KBM-7 (cell line): ENCODE measurements around the gene LRRIQ4.

Experiments
- DNase-seq: peaks from one replicate; pipeline ENCODE4 v3.0.0-alpha.2; 2015
- in situ Hi-C: fragments of 300-500 bp; cut with MboI; formaldehyde crosslinking; loops from 2 replicates; pipeline ENCODE4 v1.14.3; 2020; ENCODE audit warnings: low sequenced_read_pairs, low pct_unique_long_range_greater_than_20kb, mixed read lengths

Gene LRRIQ4

DNA sequence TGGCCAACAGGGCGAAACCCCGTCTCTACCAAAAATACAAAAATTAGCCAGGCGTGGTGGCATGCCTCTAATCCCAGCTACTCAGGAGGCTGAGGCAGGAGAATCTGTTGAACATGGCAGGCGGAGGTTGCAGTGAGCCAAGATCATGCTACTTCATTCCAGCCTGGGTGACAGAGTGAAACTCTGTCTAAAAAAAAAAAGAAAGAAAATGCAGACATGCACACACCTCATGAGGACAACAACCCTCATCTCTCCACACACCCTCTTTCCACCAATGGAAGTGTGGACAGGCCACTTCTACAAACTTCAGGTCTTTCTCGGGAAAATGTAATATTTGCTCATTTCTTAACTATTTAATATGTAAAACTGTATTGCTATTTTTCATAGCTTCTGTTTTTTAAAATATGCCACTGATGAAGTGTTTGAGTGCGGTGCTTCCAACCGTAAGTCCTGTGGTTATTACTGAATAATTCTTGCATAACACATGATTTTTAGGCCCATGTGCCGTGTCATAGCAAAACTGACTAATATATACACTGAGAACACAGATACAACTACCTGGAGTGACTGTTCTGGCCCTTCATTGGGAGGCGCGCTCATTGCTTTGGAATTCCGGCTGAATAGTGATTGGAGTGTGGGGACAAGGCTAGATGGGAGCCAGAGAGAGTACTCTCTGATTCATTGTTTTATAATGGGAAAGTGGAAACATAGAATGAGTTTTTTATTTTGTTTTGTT lies 34.0 kb downstream of the LRRIQ4 start:
- no peak for DNase-seq
- in situ Hi-C loops, result no loop called here

DNA sequence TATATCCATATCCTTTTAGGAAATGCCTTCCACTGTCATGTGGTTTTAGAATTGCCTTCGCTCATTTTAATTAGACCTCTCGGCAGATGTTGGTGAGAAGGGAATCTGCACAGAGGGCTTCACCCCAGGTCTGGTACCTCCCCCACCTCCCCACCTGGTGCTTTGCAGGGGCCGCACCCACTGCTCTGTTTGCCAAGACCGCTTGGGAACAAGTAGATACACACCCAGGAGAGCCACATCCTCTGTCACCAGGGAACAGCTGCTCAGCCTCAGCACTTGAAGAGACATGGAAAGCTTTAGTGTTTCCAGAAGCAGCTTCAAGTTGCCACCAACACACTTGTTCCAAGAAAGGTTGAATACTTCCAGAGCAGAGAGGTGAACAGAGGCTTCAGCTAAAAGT lies 35.2 kb downstream of the LRRIQ4 start:
- in situ Hi-C loops, result no loop called here
- no peak for DNase-seq

DNA sequence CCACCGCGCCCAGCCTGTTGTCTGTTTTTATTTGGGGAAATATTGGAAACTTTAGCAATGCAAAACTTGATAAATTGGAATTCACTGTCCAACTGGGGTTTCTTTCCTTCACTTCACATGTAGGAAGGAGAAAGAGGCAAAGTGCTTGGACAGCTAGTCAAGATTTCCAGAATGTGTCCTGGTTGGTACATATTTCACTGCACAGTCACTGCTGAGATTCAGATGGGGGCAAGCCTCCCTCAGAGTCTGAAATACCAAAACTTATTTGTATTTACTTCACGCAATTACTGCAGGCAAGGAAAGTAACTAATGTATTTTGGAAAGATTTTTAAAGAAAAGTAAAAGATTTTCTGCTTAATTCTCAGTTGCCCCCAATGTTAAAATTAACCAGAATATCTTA lies 36.1 kb downstream of the LRRIQ4 start:
- DNase-seq, result no peak
- in situ Hi-C loops, result no loop called here

DNA sequence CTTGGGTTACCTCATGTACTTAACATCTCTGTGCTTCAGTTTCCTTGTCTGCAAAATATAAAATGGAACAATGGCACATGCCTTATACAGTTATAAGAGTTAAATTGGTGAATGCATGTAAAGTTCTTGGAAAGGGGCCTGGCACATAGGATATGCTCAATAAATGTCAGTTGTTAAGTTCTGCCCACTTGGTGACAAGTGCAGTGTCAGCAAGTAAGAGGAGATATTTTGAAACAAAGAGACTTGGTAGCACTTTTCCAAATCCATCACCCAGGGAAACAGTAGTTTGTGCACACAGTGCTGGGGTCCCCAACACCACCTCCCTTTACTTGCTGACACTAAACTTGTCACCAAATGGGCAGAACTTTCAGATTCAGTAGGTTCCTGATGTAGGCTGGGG lies 37.9 kb downstream of the LRRIQ4 start:
- DNase-seq, result no peak
- in situ Hi-C loops, result no loop called here

DNA sequence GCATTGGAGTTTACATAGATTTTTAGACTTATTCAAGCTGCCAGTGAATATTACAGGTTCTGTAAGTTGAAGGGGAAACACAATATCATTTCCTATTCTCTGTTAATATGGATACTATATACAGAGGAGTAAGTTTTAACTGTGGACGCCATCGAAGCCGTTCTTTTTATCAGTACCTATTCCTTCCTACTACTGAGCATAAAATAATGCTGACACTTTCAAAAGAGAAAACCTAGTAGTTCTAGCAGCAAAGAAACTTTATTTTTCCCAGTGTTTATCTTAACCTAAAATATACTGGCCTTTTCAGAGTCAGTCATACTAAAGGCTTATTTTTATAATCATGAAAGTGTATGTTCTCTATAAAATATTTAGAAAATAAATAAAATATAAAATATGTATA lies 42.8 kb downstream of the LRRIQ4 start:
- in situ Hi-C loops, result no loop called here
- DNase-seq, result no peak

DNA sequence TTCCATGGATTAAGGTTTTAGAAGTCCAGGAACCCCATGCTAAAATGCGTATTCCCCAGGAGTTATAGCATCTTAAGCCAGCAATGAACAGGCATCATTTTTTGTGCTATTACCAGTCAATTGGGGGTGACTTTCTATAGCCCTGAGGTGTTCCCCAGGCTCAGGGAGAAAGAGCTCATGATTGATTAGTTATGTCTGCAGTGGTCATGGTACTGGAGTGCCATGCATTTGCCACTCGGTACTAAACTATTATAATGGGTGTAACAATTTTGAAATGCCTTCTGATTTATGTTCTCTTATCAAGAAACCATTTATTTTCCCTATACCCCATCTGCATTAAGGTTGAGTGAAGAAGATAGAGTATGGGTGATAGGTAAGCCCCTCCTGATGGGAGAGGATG lies 45.1 kb downstream of the LRRIQ4 start:
- in situ Hi-C loops, result no loop called here
- no peak for DNase-seq

DNA sequence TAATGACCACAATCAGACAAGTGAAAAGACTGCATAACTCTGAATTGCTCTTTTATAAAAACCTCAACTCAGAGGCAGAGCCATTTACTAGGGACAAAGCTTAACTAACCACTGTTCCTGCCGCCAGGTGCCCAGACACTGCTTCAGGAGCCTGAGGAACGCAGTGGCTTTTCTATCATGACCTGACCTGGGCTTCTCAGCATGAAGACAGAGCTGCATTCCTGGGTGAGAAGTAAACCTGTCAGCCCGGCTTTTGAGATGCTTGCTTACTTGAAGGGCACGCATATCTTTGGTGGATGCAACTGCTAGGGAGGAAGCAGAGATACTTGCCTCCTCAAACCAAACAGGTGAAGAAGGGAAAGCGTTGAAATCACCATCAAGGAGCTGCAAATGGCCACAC lies 49.2 kb downstream of the LRRIQ4 start:
- DNase-seq, result no peak
- in situ Hi-C loops, result no loop called here

DNA sequence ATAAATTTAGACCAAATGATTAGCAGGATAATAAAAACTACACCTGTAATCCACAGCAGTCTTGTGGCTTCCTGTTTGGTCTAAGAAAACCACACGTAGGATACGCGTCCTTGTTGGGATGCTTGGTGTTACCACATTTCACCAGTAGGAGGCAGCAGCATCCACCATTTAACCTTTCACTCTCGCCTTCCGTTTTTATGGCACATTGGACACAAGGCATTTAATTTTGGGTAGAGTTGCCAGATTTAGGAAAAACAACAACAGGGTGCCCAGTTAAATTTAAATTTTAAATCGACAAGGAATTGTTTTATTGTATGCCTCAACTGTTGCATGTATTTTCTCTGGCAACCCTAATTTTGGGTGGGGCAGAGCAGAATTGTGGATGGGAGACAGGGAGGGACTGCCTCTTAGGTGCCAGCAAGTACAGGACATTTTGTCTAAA lies 50.8 kb downstream of the LRRIQ4 start:
- in situ Hi-C loops, result no loop called here
- DNase-seq, result peak; percentile 91

DNA sequence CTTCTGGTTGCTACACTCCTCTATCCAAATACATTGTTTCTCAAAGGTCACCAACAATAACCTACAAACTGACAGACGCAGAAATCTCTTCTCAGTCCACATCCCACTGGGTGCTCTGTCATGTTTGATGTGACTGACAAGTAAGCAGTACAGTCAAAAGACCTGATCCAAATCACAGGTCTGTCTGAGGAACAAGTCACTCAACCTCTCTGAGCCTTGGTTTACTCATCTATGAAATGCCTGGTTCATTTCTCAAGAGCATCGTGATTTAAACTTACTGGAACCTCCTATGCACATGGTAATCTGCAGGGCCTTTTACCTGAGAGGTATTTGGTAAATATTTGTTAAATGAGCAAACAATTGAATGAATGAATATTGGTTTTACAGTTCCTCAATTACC lies 51.6 kb downstream of the LRRIQ4 start:
- in situ Hi-C loops, result no loop called here
- DNase-seq, result no peak

DNA sequence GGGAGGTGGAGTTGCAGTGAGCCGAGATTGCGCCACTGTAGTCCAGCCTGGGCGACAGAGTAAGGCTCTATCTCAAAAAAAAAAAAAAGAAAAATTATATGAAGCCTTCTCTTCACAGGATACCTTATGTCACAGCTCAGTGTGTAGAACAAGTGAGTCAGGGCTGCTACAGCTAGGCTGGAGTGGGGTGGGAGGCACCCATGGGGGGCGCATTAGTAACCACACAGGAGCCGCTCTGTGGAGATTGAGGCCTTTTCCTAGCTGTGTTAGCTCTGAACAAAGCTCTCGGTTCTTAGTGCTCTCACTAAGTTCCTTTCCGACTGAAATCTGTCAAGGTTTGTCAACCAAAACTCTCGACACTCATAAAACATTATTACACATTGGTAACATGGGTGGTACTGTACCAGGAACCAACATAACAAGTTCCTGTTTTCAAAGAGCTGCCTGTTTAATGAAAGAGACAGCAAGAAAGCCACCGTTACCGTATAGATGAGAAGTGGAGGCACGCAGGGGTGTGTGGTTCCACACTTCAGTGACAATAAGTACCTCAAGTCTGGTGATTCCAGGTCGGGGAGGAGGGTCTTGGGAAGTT lies 52.6 kb downstream of the LRRIQ4 start:
- in situ Hi-C loops, result no loop called here

DNA sequence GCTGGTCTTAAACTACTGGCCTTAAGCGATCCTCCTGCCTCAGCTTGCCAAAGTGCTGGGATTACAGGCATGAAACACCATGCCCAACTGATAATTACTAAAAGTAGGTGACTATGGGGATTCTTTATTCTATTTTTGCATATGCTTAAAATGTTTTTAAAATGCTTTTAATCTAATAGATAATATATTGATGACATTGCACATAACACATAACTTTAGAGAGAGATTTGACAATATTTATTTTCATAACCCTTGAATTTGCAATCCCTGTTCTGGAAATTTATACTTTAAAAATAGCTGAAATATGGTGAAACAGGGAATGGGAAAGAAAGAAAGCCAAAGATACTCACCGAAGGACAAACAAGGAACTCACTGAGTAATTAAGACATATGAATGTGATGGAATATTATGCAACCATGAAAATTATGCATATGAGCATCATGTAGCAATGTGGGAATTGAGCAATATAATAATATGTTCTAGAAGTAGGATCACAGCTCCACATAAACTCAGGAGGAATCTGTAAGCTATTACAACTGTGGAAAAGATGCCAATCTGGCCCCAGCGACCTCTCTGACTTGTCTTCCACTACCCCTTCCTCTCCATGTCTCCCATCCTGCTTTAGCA lies 55.0 kb downstream of the LRRIQ4 start:
- no peak for DNase-seq
- in situ Hi-C loops, result no loop called here

More for the DNA sequence above, 52.6 kb downstream of the LRRIQ4 start:
- DNase-seq, result peak; percentile 71

DNA sequence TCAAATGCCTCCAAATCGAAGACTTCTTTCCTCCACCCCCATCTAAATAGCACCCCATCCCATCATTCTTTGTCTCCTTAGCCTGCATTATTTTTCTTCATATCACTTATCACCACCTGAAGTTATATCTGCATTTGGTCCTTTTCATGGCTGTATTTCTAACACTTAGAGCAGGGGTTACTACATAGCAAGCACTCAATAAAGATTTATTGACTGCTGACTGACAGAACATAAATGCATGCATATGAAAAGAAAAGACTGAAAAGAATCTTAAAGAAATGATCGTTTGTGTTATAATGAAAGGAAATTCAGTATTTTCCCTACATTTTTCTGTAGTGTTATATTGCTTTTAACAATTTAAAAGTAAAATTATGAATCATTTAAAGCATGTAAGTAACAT lies 55.7 kb downstream of the LRRIQ4 start:
- no peak for DNase-seq
- in situ Hi-C loops, result no loop called here

DNA sequence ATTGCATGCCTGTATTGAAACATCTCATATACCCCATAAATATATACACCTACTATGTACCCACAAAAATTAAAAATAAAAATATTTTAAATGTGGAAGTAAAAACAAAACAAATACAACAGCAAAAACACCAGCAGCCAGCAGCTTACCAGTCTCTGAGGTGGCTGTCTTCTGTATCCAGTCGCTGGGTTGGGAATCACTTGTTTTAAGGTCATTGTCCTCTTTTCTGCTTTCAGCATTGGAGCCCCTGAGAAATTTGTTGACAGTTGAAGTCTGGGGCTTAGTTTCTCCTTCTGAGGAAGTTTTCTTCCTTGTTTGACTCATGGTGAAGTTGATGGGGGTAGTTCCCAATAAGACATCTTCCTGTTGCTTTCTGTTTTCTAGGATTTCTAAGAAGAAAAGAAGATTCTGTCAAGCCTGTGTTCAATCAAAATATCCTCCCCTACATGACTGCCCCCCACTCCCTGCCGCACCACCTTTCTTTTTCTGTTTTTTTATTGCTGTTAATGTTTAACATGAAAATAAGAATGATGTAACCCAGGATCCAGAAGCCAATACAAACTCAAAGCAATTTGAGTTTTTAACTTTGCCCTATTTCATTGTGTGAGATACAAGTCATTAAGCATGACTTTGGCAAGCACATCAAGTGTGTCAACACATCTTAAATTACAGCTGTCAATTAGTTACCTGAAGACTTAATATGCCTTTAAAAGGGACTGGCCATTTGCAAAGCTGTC lies 57.0 kb downstream of the LRRIQ4 start, which contains the start of gene LRRC31:
TSS of gene LRRC31 (minus strand) at position 452 of the 737 bp plus-strand sequence. CDS start at position 324, 128 bp downstream.
- in situ Hi-C loops, result no loop called here
- no peak for DNase-seq

DNA sequence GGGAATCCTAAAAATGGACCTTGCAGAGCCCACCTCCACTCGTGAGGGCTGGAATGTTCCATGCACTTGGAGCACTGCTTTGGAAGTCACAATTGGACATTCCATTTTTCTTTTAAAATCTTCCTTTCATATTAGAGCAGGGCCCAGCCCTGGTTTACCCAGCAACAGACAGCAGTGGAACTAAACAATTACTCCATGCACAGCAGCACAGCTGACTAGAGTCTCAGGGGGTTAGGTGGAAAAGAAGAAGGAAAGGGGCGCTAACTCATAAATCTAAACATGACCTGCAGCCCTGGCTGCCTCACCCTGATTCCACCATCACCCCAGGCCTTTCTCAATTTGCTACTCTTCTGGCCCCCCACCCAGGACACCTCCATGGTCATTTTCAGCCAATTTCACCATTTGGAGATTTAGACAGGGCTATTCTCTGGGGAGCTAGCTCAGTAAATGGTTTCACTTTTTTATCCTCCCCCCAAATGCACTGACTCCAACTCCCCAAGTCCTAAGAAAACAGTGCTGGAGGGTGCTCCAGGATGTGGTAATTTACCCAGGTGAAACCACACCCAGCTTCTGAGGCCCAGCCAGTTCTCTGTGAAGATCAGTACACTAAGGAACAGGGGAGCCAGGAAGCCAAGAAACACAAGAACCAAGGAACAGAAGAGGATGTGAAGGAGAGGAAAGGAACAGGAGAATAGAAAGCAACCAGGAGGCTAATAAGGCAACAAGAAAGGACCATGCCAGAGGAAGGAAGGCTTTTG lies 58.6 kb downstream of the LRRIQ4 start:
- in situ Hi-C loops, result no loop called here
- no peak for DNase-seq

DNA sequence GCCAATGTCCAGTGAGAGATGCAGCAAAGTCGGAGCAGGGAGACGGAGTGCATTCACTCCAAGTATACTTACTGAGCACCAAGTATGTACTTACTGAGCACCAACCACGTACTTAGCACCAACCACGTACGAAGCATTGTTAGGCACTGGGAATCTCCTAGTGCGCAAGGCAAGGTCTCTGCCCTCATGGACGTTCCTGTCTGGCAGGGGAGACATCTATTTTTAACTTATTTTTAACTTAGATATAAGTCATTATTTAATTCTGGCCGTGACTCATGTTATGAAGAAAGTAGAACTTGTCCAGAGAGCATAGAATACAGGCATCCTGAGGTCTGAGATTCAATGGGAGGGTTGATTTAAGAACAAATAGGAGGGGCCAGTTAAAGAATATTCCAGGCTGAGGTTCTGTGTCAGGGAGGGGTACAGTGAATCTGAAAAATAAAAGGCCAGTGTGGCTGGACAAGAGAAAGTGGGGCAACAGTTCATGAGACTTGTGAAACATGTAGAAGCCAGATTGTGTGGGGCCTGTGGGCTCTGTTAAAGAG lies 66.4 kb downstream of the LRRIQ4 start:
- in situ Hi-C loops, result no loop called here
- DNase-seq, result no peak

DNA sequence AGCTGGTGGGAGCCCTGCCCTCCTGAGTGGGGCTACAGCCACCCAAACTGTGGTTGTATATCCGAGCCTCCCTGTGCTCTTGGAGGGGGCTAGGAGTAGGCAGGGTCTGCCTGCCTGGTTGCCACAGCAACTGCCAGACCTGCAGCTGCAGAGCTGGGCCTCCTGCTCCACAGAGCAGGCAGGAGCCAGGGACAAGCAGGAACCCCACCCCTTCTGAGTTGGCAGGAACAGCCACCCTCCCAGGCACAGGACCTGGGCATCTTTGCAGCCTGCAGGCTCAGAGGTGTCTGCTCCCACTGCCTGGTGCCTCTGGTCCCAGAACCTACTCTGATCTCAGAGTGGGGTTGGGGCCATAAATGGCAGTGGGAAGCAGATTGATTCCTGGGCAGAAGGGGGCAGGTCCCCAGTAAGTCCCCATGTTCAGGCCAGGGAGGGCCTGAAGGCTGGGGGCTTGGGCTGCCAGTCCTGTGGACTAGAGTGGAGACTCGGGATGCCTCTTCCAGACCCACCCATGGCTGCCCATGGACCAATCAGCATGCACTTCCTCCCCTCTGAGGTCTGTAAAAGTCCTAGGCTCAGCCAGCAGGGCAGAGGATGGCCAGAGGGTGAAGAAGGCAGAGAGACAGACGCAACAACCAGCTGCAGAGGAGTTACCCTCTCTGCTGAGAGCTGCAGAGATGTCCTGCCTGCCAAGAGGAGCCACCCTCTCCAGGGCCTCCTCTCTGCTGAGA lies 67.3 kb downstream of the LRRIQ4 start:
- no peak for DNase-seq
- in situ Hi-C loops, result no loop called here

DNA sequence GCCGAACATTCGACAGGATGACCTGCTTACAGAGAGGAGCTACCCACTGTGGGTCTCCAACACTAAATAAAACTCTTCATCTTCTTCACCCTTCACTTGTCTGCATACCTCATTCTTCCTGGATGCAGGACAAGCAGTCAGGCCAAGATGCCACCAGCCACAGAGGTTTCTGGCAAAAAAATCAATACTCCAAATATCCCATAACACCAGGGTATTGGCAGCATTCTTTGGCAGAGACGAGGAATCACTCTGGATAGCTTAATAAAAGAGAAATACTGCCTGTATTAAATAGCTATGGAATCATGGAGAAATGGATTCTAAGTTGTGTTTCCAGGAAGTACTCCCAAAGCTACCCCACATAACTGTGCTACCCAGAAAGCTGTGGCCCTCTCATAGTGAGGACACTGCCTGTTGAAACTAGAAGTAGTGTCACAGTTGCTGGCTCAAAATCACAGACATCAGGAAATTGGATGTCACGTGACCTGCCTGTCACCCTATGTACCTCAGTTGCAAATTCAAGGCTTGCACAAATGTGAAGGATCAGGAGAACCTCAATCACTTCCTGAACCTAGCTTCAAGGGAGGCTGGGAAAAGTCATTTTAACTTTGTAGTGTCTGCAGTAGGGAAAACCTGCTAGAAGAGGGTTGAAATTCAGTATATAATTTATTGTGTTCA lies 68.0 kb downstream of the LRRIQ4 start:
- in situ Hi-C loops, result no loop called here

DNA sequence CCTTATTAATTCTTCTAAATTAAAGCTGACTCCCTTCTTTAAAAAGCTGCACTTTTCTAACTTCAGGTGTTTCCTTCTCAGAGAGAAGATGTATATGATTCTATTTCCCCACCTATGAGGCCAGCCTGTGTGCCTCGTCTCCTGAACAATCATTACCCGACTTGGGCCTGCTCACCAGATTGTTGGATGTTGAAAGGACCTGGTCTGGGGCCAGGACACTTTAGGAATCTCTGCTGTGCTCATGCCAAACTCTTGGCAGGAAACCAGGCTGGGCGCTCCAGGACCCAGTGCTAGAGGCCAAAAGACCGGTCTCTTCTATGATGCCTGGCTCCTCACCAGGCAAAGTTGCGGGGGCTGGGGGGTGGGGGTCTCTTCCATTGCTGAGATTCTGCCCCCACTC lies 74.0 kb downstream of the LRRIQ4 start:
- no peak for DNase-seq

More for the DNA sequence above, 68.0 kb downstream of the LRRIQ4 start:
- DNase-seq, result no peak

More for the DNA sequence above, 74.0 kb downstream of the LRRIQ4 start:
- in situ Hi-C loops, result no loop called here
